Measurements from ENCODE around the gene USH1G. TPM values are rescaled to one million over a fixed set of nuclear protein-coding genes. Genes with fewer than 3 reads are reported as not detected.

The USH1G gene
- polyA plus RNA-seq, 1 donor from 2014 or later, result not detected

DNA sequence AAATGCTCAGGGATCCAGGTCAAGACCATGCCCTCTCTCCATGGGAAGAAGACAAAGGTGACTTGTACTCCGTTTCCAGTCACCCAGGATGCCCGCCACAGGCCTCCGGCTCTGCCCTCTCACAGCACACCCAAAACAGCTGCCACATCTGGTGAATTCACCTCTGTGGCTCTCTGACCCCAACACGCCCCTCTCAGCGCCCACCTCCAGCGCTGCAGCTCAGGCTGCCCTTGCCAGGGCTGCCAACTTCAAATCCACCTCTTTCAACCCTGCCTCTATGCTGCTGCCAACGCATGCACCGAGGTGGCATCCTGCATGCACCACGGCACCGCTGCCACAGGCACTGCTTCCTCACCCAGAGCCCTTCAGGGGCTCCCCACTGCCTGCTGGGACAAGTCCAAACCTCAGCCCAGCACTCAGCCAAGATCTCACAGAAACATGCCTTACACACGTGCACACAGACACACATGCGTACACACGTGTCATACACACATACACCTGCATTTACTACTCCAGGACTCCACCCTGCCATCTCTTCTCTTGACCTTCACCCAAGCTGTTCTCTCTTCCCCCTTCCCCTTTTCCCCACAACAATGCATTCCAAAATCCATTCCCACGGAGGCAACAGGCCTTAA lies 42.0 kb upstream of the USH1G start:
- no peaks in the 10 kb centered on the region for H3K27me3 ChIP-seq (ENCODE audit: insufficient read depth, low read depth, low read length)
- TF ChIP-seq EP300 (conservative IDR thresholded peaks at IDR 0.05; ENCODE audit: poor library complexity, severe bottlenecking), result no peak
- no peak for TF ChIP-seq TAF1 (IDR thresholded peaks at IDR 0.05; ENCODE audit: low read depth)
- TF ChIP-seq, protein P1, sequence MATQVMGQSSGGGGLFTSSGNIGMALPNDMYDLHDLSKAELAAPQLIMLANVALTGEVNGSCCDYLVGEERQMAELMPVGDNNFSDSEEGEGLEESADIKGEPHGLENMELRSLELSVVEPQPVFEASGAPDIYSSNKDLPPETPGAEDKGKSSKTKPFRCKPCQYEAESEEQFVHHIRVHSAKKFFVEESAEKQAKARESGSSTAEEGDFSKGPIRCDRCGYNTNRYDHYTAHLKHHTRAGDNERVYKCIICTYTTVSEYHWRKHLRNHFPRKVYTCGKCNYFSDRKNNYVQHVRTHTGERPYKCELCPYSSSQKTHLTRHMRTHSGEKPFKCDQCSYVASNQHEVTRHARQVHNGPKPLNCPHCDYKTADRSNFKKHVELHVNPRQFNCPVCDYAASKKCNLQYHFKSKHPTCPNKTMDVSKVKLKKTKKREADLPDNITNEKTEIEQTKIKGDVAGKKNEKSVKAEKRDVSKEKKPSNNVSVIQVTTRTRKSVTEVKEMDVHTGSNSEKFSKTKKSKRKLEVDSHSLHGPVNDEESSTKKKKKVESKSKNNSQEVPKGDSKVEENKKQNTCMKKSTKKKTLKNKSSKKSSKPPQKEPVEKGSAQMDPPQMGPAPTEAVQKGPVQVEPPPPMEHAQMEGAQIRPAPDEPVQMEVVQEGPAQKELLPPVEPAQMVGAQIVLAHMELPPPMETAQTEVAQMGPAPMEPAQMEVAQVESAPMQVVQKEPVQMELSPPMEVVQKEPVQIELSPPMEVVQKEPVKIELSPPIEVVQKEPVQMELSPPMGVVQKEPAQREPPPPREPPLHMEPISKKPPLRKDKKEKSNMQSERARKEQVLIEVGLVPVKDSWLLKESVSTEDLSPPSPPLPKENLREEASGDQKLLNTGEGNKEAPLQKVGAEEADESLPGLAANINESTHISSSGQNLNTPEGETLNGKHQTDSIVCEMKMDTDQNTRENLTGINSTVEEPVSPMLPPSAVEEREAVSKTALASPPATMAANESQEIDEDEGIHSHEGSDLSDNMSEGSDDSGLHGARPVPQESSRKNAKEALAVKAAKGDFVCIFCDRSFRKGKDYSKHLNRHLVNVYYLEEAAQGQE (IDR thresholded peaks at IDR 0.05; ENCODE audit: borderline replicate concordance), result no peak
- TF ChIP-seq EZH2 (IDR thresholded peaks at IDR 0.05; ENCODE audit: borderline replicate concordance, insufficient read depth, low read length, poor library complexity, severe bottlenecking), result no peak
- no peak for TF ChIP-seq POLR2AphosphoS5 (IDR thresholded peaks at IDR 0.05)
- TF ChIP-seq RAD21 (conservative IDR thresholded peaks at IDR 0.05), result no peak
- TF ChIP-seq, protein P2, sequence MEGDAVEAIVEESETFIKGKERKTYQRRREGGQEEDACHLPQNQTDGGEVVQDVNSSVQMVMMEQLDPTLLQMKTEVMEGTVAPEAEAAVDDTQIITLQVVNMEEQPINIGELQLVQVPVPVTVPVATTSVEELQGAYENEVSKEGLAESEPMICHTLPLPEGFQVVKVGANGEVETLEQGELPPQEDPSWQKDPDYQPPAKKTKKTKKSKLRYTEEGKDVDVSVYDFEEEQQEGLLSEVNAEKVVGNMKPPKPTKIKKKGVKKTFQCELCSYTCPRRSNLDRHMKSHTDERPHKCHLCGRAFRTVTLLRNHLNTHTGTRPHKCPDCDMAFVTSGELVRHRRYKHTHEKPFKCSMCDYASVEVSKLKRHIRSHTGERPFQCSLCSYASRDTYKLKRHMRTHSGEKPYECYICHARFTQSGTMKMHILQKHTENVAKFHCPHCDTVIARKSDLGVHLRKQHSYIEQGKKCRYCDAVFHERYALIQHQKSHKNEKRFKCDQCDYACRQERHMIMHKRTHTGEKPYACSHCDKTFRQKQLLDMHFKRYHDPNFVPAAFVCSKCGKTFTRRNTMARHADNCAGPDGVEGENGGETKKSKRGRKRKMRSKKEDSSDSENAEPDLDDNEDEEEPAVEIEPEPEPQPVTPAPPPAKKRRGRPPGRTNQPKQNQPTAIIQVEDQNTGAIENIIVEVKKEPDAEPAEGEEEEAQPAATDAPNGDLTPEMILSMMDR (IDR thresholded peaks at IDR 0.05; ENCODE audit: poor library complexity, severe bottlenecking), result no peak
- TF ChIP-seq MXI1 (conservative IDR thresholded peaks at IDR 0.05; ENCODE audit: poor library complexity, severe bottlenecking), result no peak
- no peak for TF ChIP-seq SMC3 (conservative IDR thresholded peaks at IDR 0.05; ENCODE audit: poor library complexity)
- H3K9ac ChIP-seq (ENCODE audit: low read length), result no peak overlapping the region
- H2AFZ ChIP-seq (ENCODE audit: low read depth, low read length), result no peak overlapping the region
- H3K9me2 ChIP-seq (ENCODE audit: insufficient read depth, low read length), result no peaks in the 10 kb centered on the region
- H3K36me3 ChIP-seq (ENCODE audit: insufficient read depth, low read length), result no peaks in the 10 kb centered on the region
- H3K79me2 ChIP-seq (replicated peaks; ENCODE audit: insufficient read depth, low read length), result no peaks in the 10 kb centered on the region
- H4K20me1 ChIP-seq (ENCODE audit: insufficient read depth), result no peaks in the 10 kb centered on the region
- no peaks in the 10 kb centered on the region for H3K9me3 ChIP-seq (ENCODE audit: low read length)
- no peak overlapping the region for H3K4me3 ChIP-seq (ENCODE audit: low read length)
- no peaks in the 10 kb centered on the region for H3F3A ChIP-seq (ENCODE audit: insufficient read depth, low read length, poor library complexity, severe bottlenecking)
- H3K27ac ChIP-seq (ENCODE audit: low read length), result no peak overlapping the region
- H3K4me2 ChIP-seq (ENCODE audit: low read length), result no peak overlapping the region

DNA sequence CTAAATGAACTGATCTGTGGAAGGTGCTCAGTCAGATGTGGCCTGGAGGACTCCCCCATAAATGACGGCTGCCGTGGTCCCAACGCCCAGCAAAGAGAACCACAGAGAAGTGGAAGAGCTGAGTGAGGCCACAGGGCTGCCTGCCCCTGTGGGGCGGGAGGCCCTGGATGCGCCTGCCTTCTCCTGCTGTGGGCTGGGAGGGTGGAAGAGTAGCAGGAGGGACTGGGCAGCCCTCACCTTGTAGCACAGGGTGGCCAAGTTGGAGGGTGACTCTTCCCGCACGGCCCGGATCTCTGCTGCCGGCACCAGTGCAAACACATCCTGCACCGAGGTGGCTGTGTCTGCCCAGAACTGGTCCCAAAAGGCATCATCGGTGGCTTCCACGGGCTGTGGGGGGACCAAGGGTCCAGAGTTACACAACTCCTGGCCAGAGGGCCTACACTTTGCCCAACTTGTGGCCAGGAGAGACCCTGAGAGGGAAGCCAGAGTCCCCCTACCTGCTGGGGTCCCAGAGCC lies 41.2 kb upstream of the USH1G start:
- H3K4me3 ChIP-seq (ENCODE audit: low read length), result no peak overlapping the region
- no peaks in the 10 kb centered on the region for H3K79me2 ChIP-seq (replicated peaks; ENCODE audit: insufficient read depth, low read length)
- no peak overlapping the region for H3K4me2 ChIP-seq (ENCODE audit: low read length)
- H3F3A ChIP-seq (ENCODE audit: insufficient read depth, low read length, poor library complexity, severe bottlenecking), result no peaks in the 10 kb centered on the region
- no peaks in the 10 kb centered on the region for H3K9me3 ChIP-seq (ENCODE audit: low read length)
- no peaks in the 10 kb centered on the region for H3K27me3 ChIP-seq (ENCODE audit: insufficient read depth, low read depth, low read length)
- H4K20me1 ChIP-seq (ENCODE audit: insufficient read depth), result no peaks in the 10 kb centered on the region
- H3K9ac ChIP-seq (ENCODE audit: low read length), result no peak overlapping the region
- no peak overlapping the region for H3K27ac ChIP-seq (ENCODE audit: low read length)
- TF ChIP-seq TAF1 (IDR thresholded peaks at IDR 0.05; ENCODE audit: low read depth) (no peak), MXI1 (conservative IDR thresholded peaks at IDR 0.05; ENCODE audit: poor library complexity, severe bottlenecking) (no peak), POLR2AphosphoS5 (IDR thresholded peaks at IDR 0.05) (no peak), RAD21 (conservative IDR thresholded peaks at IDR 0.05) (no peak), EP300 (conservative IDR thresholded peaks at IDR 0.05; ENCODE audit: poor library complexity, severe bottlenecking) (no peak), SMC3 (conservative IDR thresholded peaks at IDR 0.05; ENCODE audit: poor library complexity) (no peak), EZH2 (IDR thresholded peaks at IDR 0.05; ENCODE audit: borderline replicate concordance, insufficient read depth, low read length, poor library complexity, severe bottlenecking) (no peak)
- TF ChIP-seq, protein P1 (IDR thresholded peaks at IDR 0.05; ENCODE audit: borderline replicate concordance), result no peak
- TF ChIP-seq, protein P2 (IDR thresholded peaks at IDR 0.05; ENCODE audit: poor library complexity, severe bottlenecking), result no peak
- no peaks in the 10 kb centered on the region for H3K9me2 ChIP-seq (ENCODE audit: insufficient read depth, low read length)
- H2AFZ ChIP-seq (ENCODE audit: low read depth, low read length), result no peak overlapping the region
- no peaks in the 10 kb centered on the region for H3K36me3 ChIP-seq (ENCODE audit: insufficient read depth, low read length)

Data from neural cell (in vitro differentiated cells).